Activated naive CD8-positive, alpha-beta T cell treated with anti-CD3 and anti-CD28 coated beads, Interleukin-2, amount 10 ng/mL, durations not matched to agents 7 days and 5 days (primary cell): ENCODE data around the gene CCNG2. TPM values are rescaled to one million over a fixed set of nuclear protein-coding genes. Genes with fewer than 3 reads are reported as not detected.

Source experiments
- ATAC-seq: fragments of 150-1000 bp; cut with Tn5 transposase; one replicate; pipeline ENCODE4 v1.10.0; 2021; ENCODE audit warnings: low read depth, moderate library complexity
- POLR2A ChIA-PET: fragments of 350-600 bp; sonication (Branson Sonifier 250); formaldehyde crosslinking; loops from one replicate; lab custom pipeline; 2021; ENCODE audit warnings: antibody characterized with exemption; lab: Charles Lee
- DNase-seq: peaks from one replicate; pipeline ENCODE4 v3.0.0; 2021
- H3K27ac Mint-ChIP-seq: one replicate; pipeline ENCODE4 v1.8.0; 2022; ENCODE audit warnings: mild to moderate bottlenecking, mixed read lengths
- H3K27me3 Mint-ChIP-seq: one replicate; pipeline ENCODE4 v1.8.0; 2022; ENCODE audit warnings: mild to moderate bottlenecking, moderate library complexity, mixed read lengths
- H3K36me3 Mint-ChIP-seq: one replicate; pipeline ENCODE4 v1.8.0; 2021; ENCODE audit warnings: mild to moderate bottlenecking, mixed read lengths
- H3K4me1 Mint-ChIP-seq: one replicate; pipeline ENCODE4 v1.8.0; 2021; ENCODE audit warnings: mixed read lengths
- H3K4me3 Mint-ChIP-seq: one replicate; pipeline ENCODE4 v1.8.0; 2022; ENCODE audit warnings: mild to moderate bottlenecking, moderate library complexity, mixed read lengths
- H3K9me3 Mint-ChIP-seq: one replicate; pipeline ENCODE4 v1.8.0; 2021; ENCODE audit warnings: mixed read lengths
- total RNA-seq, 2 experiments: library from RNA; stranded (reverse); gene quantifications; one replicate each; pipeline ENCODE4 v1.2.3, GENCODE V29; 2021

The CCNG2 gene
- 10 to 100 TPM; 29.3 to 29.7 TPM for total RNA-seq

GRCh38 chr4:77156912-77157858, at the start of gene CCNG2:
Gene CCNG2 (plus strand): TSS chr4:77157207. CDS start chr4:77158533, 1,326 bp downstream.
- Mint-ChIP-seq H3K27ac (peak within 1 kb of the TSS; percentile 96), H3K9me3 (no peaks in the 10 kb centered on the region), H3K4me1 (peaks cover 34% of the 10 kb centered on the region), H3K27me3 (no peaks in the 10 kb centered on the region), H3K36me3 (peaks cover 15% of the 10 kb centered on the region), H3K4me3 (peak within 1 kb of the TSS; percentile 95)
- POLR2A ChIA-PET = interaction anchor here (0.7 to 2.6 kb wide), 11 partner anchors 9 to 208 kb away, joined by 3 to 14 read pairs (median 4); partner anchors contain the start of genes CCNI and SEPTIN11
- peak; percentile 24 for ATAC-seq
- peak; percentile 88 for DNase-seq

- no peak overlapping the region for H3K4me3 Mint-ChIP-seq
- ATAC-seq = no peak
- no peaks in the 10 kb centered on the region for H3K36me3 Mint-ChIP-seq
- POLR2A ChIA-PET = no interaction called here
- H3K4me1 Mint-ChIP-seq = no peaks in the 10 kb centered on the region
- DNase-seq = no peak
- no peak overlapping the region for H3K27ac Mint-ChIP-seq
- no peaks in the 10 kb centered on the region for H3K9me3 Mint-ChIP-seq
- H3K27me3 Mint-ChIP-seq = peaks cover 18% of the 10 kb centered on the region
Observed at GRCh38 chr4:77110730-77111129, 46.3 kb upstream of the CCNG2 start.

- POLR2A ChIA-PET = no interaction called here
- Mint-ChIP-seq H3K27ac (no peak overlapping the region), H3K4me3 (no peak overlapping the region), H3K9me3 (no peaks in the 10 kb centered on the region), H3K36me3 (no peaks in the 10 kb centered on the region), H3K4me1 (no peaks in the 10 kb centered on the region), H3K27me3 (peaks cover 10% of the 10 kb centered on the region)
- no peak for DNase-seq
- ATAC-seq = no peak
Observed at GRCh38 chr4:77113069-77113468, 43.9 kb upstream of the CCNG2 start.

GRCh38 chr4:77117721-77118120, 39.3 kb upstream of the CCNG2 start:
- no peak overlapping the region for H3K4me3 Mint-ChIP-seq
- ATAC-seq (no peak), DNase-seq (no peak)
- H3K27ac Mint-ChIP-seq = no peak overlapping the region
- no peaks in the 10 kb centered on the region for H3K36me3 Mint-ChIP-seq
- peaks cover 18% of the 10 kb centered on the region for H3K27me3 Mint-ChIP-seq
- no peaks in the 10 kb centered on the region for H3K9me3 Mint-ChIP-seq
- POLR2A ChIA-PET = no interaction called here
- no peaks in the 10 kb centered on the region for H3K4me1 Mint-ChIP-seq

- no peaks in the 10 kb centered on the region for H3K9me3 Mint-ChIP-seq
- POLR2A ChIA-PET = no interaction called here
- no peaks in the 10 kb centered on the region for H3K36me3 Mint-ChIP-seq
- no peak overlapping the region for H3K27ac Mint-ChIP-seq
- peaks cover 19% of the 10 kb centered on the region for H3K27me3 Mint-ChIP-seq
- ATAC-seq (no peak), DNase-seq (no peak)
- no peak overlapping the region for H3K4me3 Mint-ChIP-seq
- H3K4me1 Mint-ChIP-seq = no peaks in the 10 kb centered on the region
Observed at GRCh38 chr4:77120886-77121508, 36.0 kb upstream of the CCNG2 start.

- Mint-ChIP-seq H3K9me3 (no peaks in the 10 kb centered on the region), H3K27ac (no peak overlapping the region), H3K4me1 (peaks cover 1% of the 10 kb centered on the region), H3K27me3 (peaks cover 19% of the 10 kb centered on the region), H3K36me3 (no peaks in the 10 kb centered on the region), H3K4me3 (no peak overlapping the region)
- no peak for DNase-seq
- POLR2A ChIA-PET = no interaction called here
- no peak for ATAC-seq
Observed at GRCh38 chr4:77121736-77122240, 35.2 kb upstream of the CCNG2 start.

GRCh38 chr4:77122656-77123055, 34.4 kb upstream of the CCNG2 start:
- Mint-ChIP-seq H3K4me3 (no peak overlapping the region), H3K27me3 (peaks cover 16% of the 10 kb centered on the region), H3K27ac (no peak overlapping the region), H3K36me3 (no peaks in the 10 kb centered on the region), H3K4me1 (peaks cover 8% of the 10 kb centered on the region), H3K9me3 (no peaks in the 10 kb centered on the region)
- POLR2A ChIA-PET = no interaction called here
- no peak for ATAC-seq
- DNase-seq = no peak

GRCh38 chr4:77123411-77123810, 33.6 kb upstream of the CCNG2 start:
- no peaks in the 10 kb centered on the region for H3K36me3 Mint-ChIP-seq
- H3K27ac Mint-ChIP-seq = no peak overlapping the region
- peaks cover 16% of the 10 kb centered on the region for H3K27me3 Mint-ChIP-seq
- POLR2A ChIA-PET = no interaction called here
- no peak for DNase-seq
- H3K9me3 Mint-ChIP-seq = no peaks in the 10 kb centered on the region
- peaks cover 12% of the 10 kb centered on the region for H3K4me1 Mint-ChIP-seq
- no peak for ATAC-seq
- H3K4me3 Mint-ChIP-seq = no peak overlapping the region

GRCh38 chr4:77124576-77124975, 32.4 kb upstream of the CCNG2 start:
- Mint-ChIP-seq H3K36me3 (peaks cover 1% of the 10 kb centered on the region), H3K27ac (no peak overlapping the region), H3K4me1 (peaks cover 12% of the 10 kb centered on the region), H3K4me3 (no peak overlapping the region), H3K27me3 (peaks cover 16% of the 10 kb centered on the region), H3K9me3 (no peaks in the 10 kb centered on the region)
- no peak for DNase-seq
- no peak for ATAC-seq
- POLR2A ChIA-PET = no interaction called here

- H3K4me3 Mint-ChIP-seq = no peak overlapping the region
- H3K9me3 Mint-ChIP-seq = peaks cover 3% of the 10 kb centered on the region
- peaks cover 1% of the 10 kb centered on the region for H3K36me3 Mint-ChIP-seq
- H3K27me3 Mint-ChIP-seq = peaks cover 6% of the 10 kb centered on the region
- ATAC-seq = no peak
- POLR2A ChIA-PET = interaction anchor here (1.0 kb wide), 1 partner anchor 32 kb away, joined by 3 read pairs; no protein-coding TSS in a partner anchor
- H3K27ac Mint-ChIP-seq = no peak overlapping the region
- H3K4me1 Mint-ChIP-seq = peaks cover 12% of the 10 kb centered on the region
- DNase-seq = no peak
Observed at GRCh38 chr4:77125961-77126360, 31.0 kb upstream of the CCNG2 start.

- Mint-ChIP-seq H3K36me3 (peaks cover 1% of the 10 kb centered on the region), H3K9me3 (peaks cover 3% of the 10 kb centered on the region), H3K27ac (peak overlapping the region; percentile 2), H3K27me3 (peaks cover 6% of the 10 kb centered on the region), H3K4me1 (peaks cover 12% of the 10 kb centered on the region), H3K4me3 (no peak overlapping the region)
- ATAC-seq (peak; percentile 54), DNase-seq (no peak)
- POLR2A ChIA-PET = interaction anchor here (1.0 to 1.1 kb wide), 2 partner anchors 19 to 27 kb away, joined by 3 read pairs; no protein-coding TSS in a partner anchor
Observed at GRCh38 chr4:77126809-77127208, 30.2 kb upstream of the CCNG2 start.

GRCh38 chr4:77127215-77127614, 29.8 kb upstream of the CCNG2 start:
- peaks cover 6% of the 10 kb centered on the region for H3K27me3 Mint-ChIP-seq
- H3K36me3 Mint-ChIP-seq = peaks cover 1% of the 10 kb centered on the region
- no peak for ATAC-seq
- peaks cover 3% of the 10 kb centered on the region for H3K9me3 Mint-ChIP-seq
- no peak overlapping the region for H3K4me3 Mint-ChIP-seq
- DNase-seq = no peak
- peaks cover 12% of the 10 kb centered on the region for H3K4me1 Mint-ChIP-seq
- peak overlapping the region; percentile 39 for H3K27ac Mint-ChIP-seq
- POLR2A ChIA-PET = interaction anchor here (1.0 to 1.3 kb wide), 3 partner anchors 19 to 29 kb away, joined by 3 to 4 read pairs (median 3); no protein-coding TSS in a partner anchor
